SK-N-SH (cell line): ENCODE data around the gene GPR32. TPM values are rescaled to one million over a fixed set of nuclear protein-coding genes. Genes with fewer than 3 reads are reported as not detected.

ENCODE experiments used
- CTCF ChIA-PET: fragments of 300-600, 350-600 bp; formaldehyde crosslinking; extraction: SDS; loops from one replicate; lab custom pipeline; 2021; lab: Yijun Ruan, JAX
- POLR2A ChIA-PET: fragments of 350-600 bp; sonication (Branson Sonifier 250); formaldehyde crosslinking; extraction: SDS; loops from one replicate; lab custom pipeline; 2020; ENCODE audit warnings: antibody characterized with exemption, inconsistent platforms; lab: Yijun Ruan, JAX
- DNase-seq: peaks from one replicate; pipeline ENCODE4 v3.0.0; 2012
- H2AFZ ChIP-seq: fragments of 200-600 bp; sonication (generic); 2 replicates; pipeline ENCODE4 v1.8.1; 2016; ENCODE audit warnings: antibody characterized with exemption, mild to moderate bottlenecking, low read depth
- H3F3A ChIP-seq: fragments of 200-600 bp; sonication (generic); replicated peaks from 2 replicates; pipeline ENCODE3; 2016; ENCODE audit warnings: antibody characterized with exemption, mild to moderate bottlenecking; ENCODE audit not compliant: insufficient read depth
- H3K27ac ChIP-seq, 2 experiments: fragments of 200-500 bp in 1 of 2; fragments of 200-600 bp in 1 of 2; sonication (Bioruptor generic) in 1 of 2; sonication (generic), shearing (Covaris generic) in 1 of 2; 2 replicates each; pipeline versions ENCODE4 v1.5.1 to v1.6.1; 2014 to 2016; ENCODE audit warnings: low read depth in 2 of 2, inconsistent platforms in 1 of 2, low read length in 1 of 2, mild to moderate bottlenecking in 1 of 2, mixed read lengths in 1 of 2
- H3K27me3 ChIP-seq: fragments of 200-600 bp; sonication (generic), shearing (Covaris generic); 2 replicates; pipeline ENCODE4 v1.6.1; 2016; ENCODE audit warnings: mixed run types; ENCODE audit not compliant: insufficient read depth
- H3K36me3 ChIP-seq, 2 experiments: fragments of 200-500 bp in 1 of 2; fragments of 200-600 bp in 1 of 2; sonication (Bioruptor generic) in 1 of 2; sonication (generic) in 1 of 2; replicated peaks in 1 of 2; 2 replicates each; pipeline versions ENCODE3 to v1.5.1; 2014 to 2016; ENCODE audit warnings: low read length in 1 of 2, mild to moderate bottlenecking in 1 of 2; ENCODE audit not compliant: insufficient read depth in 2 of 2, control insufficient read depth in 1 of 2
- H3K4me1 ChIP-seq, 2 experiments: fragments of 200-500 bp in 1 of 2; fragments of 200-600 bp in 1 of 2; sonication (Bioruptor generic) in 1 of 2; sonication (generic), shearing (Covaris generic) in 1 of 2; 2 replicates each; pipeline versions ENCODE4 v1.5.1 to v1.6.1; 2014 to 2016; ENCODE audit warnings: low read depth in 1 of 2, low read length in 1 of 2, mixed run types in 1 of 2; ENCODE audit not compliant: insufficient read depth in 2 of 2, control insufficient read depth in 1 of 2
- H3K4me2 ChIP-seq: fragments of 200-600 bp; sonication (generic), shearing (Covaris generic); 2 replicates; pipeline ENCODE4 v1.6.1; 2017; ENCODE audit warnings: mixed run types
- H3K4me3 ChIP-seq, 2 experiments: fragments of 200-500 bp in 1 of 2; fragments of 200-600 bp in 1 of 2; sonication (Bioruptor generic) in 1 of 2; sonication (generic), shearing (Covaris generic) in 1 of 2; 2 replicates each; pipeline versions ENCODE4 v1.5.1 to v1.8.1; 2014 to 2016; ENCODE audit warnings: low read depth in 2 of 2, inconsistent platforms in 1 of 2, low read length in 1 of 2, mild to moderate bottlenecking in 1 of 2, mixed read lengths in 1 of 2, moderate library complexity in 1 of 2
- H3K79me2 ChIP-seq: fragments of 200-600 bp; sonication (generic); 2 replicates; pipeline ENCODE4 v1.8.1; 2017; ENCODE audit warnings: mild to moderate bottlenecking; ENCODE audit not compliant: insufficient read depth
- H3K9ac ChIP-seq: fragments of 200-600 bp; sonication (generic); 2 replicates; pipeline ENCODE4 v1.6.1; 2017; ENCODE audit warnings: mixed run types
- H3K9me2 ChIP-seq: fragments of 200-600 bp; sonication (generic); 2 replicates; pipeline ENCODE4 v1.6.1; 2017; ENCODE audit warnings: mixed run types
- H3K9me3 ChIP-seq: fragments of 200-600 bp; sonication (generic); 2 replicates; pipeline ENCODE4 v1.6.1; 2017; ENCODE audit warnings: mixed run types, mild to moderate bottlenecking, moderate library complexity
- H4K20me1 ChIP-seq: fragments of 200-600 bp; sonication (generic); 2 replicates; pipeline ENCODE4 v1.6.1; 2017; ENCODE audit warnings: mild to moderate bottlenecking, mixed run types; ENCODE audit not compliant: insufficient read depth
- GATA2 ChIP-seq: sonication (generic); formaldehyde crosslinking; IDR thresholded peaks from 2 replicates; pipeline ENCODE4 v1.5.0; 2020; ENCODE audit warnings: mild to moderate bottlenecking, missing genetic modification reagents
- JUND ChIP-seq: IDR thresholded peaks from 2 replicates; pipeline ENCODE4 v1.4.0; 2012
- MXI1 ChIP-seq: IDR thresholded peaks from 2 replicates; pipeline ENCODE4 v1.6.1; 2012; ENCODE audit warnings: mild to moderate bottlenecking, low read depth, low read length, improper control_type of control experiment
- NFIC ChIP-seq: IDR thresholded peaks from 2 replicates; pipeline ENCODE4 v1.4.0; 2012; ENCODE audit warnings: borderline replicate concordance
- RAD21 ChIP-seq: IDR thresholded peaks from 2 replicates; pipeline ENCODE4 v1.6.1; 2012; ENCODE audit warnings: mild to moderate bottlenecking, low read length
- RFX5 ChIP-seq: IDR thresholded peaks from 2 replicates; pipeline ENCODE4 v1.6.1; 2012; ENCODE audit warnings: mild to moderate bottlenecking, improper control_type of control experiment, low read length
- SIN3A ChIP-seq: IDR thresholded peaks from 2 replicates; pipeline ENCODE4 v1.6.1; 2012; ENCODE audit warnings: low read depth, mild to moderate bottlenecking, low read length, moderate library complexity, borderline replicate concordance
- TAF1 ChIP-seq: IDR thresholded peaks from 2 replicates; pipeline ENCODE4 v1.6.1; 2012; ENCODE audit warnings: low read depth, mild to moderate bottlenecking, low read length, moderate library complexity, borderline replicate concordance
- TCF12 ChIP-seq: IDR thresholded peaks from 2 replicates; pipeline ENCODE4 v1.4.0; 2012
- WGBS: methylation state at CpG from one replicate; pipeline ENCODE4 v1.1.6; 2017; ENCODE audit warnings: low lambda C conversion rate; 5-methylcytosine and 5-hydroxymethylcytosine counted together
- polyA plus RNA-seq, 3 experiments: library from polyadenylated mRNA; depleted of rRNA; stranded (reverse); fragments of >200 nt; gene quantifications; 2 replicates each; pipeline ENCODE4 v1.2.3, GENCODE V29; 2012
- TF ChIP-seq, protein P1 (sequence below): fragments of 200-600 bp; sonication (generic); IDR thresholded peaks from 2 replicates; pipeline ENCODE4 v1.6.1; 2017; ENCODE audit warnings: antibody characterized with exemption, mild to moderate bottlenecking, moderate library complexity
- TF ChIP-seq, protein P2 (sequence below): fragments of 150-350 bp; IDR thresholded peaks from 2 replicates; pipeline ENCODE4 v1.6.1; 2017; ENCODE audit warnings: antibody characterized with exemption, low read length, low read depth, borderline replicate concordance

GPR32 gene
- polyA plus RNA-seq, 1 of the 3 experiments (the other 2 are of a cell fraction) = not detected

DNA sequence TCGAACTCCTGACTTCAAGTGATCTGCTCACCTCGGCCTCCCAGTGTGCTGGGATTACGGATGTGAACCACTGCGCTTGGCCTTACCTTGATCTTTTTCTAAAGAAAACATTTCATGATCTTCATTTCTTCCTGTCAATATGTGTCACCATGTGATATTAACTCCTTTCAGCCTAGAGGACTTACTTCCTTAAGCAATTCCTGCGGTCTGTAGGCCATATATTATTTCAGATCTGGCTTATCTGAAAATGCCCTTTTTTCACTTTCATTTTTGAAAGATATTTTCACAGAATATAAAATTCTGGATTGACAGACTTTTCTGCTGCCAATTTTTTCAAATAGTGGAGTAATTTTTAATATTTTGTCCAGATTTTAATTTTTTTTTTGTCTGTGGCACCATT is 2.0 kb upstream of the GPR32 start:
- no peaks in the 10 kb centered on the region for H3K9me3 ChIP-seq
- H3K27ac ChIP-seq = no peak overlapping the region
- ChIA-PET POLR2A (no interaction called here), CTCF (interaction anchor here (1.0 kb wide), 1 partner anchor 16 kb away, joined by 3 read pairs; no protein-coding TSS in a partner anchor)
- DNase-seq = no peak
- H3K4me2 ChIP-seq = no peak overlapping the region
- H4K20me1 ChIP-seq = no peaks in the 10 kb centered on the region
- H3K9me2 ChIP-seq = no peaks in the 10 kb centered on the region
- no peaks in the 10 kb centered on the region for H3K4me1 ChIP-seq
- no peaks in the 10 kb centered on the region for H3K27me3 ChIP-seq
- no peak overlapping the region for H3K4me3 ChIP-seq
- 57% methylated on average over 5 of the region's 5 CpGs for WGBS
- H3K36me3 ChIP-seq = no peaks in the 10 kb centered on the region
- no peak overlapping the region for H3K9ac ChIP-seq
- TF ChIP-seq GATA2 (CRISPR knock-in tag) (no peak), JUND (no peak), MXI1 (no peak), RAD21 (no peak)
- TF ChIP-seq, protein P1, sequence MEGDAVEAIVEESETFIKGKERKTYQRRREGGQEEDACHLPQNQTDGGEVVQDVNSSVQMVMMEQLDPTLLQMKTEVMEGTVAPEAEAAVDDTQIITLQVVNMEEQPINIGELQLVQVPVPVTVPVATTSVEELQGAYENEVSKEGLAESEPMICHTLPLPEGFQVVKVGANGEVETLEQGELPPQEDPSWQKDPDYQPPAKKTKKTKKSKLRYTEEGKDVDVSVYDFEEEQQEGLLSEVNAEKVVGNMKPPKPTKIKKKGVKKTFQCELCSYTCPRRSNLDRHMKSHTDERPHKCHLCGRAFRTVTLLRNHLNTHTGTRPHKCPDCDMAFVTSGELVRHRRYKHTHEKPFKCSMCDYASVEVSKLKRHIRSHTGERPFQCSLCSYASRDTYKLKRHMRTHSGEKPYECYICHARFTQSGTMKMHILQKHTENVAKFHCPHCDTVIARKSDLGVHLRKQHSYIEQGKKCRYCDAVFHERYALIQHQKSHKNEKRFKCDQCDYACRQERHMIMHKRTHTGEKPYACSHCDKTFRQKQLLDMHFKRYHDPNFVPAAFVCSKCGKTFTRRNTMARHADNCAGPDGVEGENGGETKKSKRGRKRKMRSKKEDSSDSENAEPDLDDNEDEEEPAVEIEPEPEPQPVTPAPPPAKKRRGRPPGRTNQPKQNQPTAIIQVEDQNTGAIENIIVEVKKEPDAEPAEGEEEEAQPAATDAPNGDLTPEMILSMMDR = no peak
- TF ChIP-seq, protein P2, sequence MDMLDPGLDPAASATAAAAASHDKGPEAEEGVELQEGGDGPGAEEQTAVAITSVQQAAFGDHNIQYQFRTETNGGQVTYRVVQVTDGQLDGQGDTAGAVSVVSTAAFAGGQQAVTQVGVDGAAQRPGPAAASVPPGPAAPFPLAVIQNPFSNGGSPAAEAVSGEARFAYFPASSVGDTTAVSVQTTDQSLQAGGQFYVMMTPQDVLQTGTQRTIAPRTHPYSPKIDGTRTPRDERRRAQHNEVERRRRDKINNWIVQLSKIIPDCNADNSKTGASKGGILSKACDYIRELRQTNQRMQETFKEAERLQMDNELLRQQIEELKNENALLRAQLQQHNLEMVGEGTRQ = no peak
- no peaks in the 10 kb centered on the region for H3F3A ChIP-seq
- no peak overlapping the region for H2AFZ ChIP-seq
- no peaks in the 10 kb centered on the region for H3K79me2 ChIP-seq

DNA sequence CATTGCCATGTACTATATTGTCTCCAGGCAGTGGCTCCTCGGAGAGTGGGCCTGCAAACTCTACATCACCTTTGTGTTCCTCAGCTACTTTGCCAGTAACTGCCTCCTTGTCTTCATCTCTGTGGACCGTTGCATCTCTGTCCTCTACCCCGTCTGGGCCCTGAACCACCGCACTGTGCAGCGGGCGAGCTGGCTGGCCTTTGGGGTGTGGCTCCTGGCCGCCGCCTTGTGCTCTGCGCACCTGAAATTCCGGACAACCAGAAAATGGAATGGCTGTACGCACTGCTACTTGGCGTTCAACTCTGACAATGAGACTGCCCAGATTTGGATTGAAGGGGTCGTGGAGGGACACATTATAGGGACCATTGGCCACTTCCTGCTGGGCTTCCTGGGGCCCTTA is 624 bp downstream of the GPR32 start:
- POLR2A ChIA-PET = no interaction called here
- CTCF ChIA-PET = no interaction called here

More for the DNA sequence above, 624 bp downstream of the GPR32 start:
- no peaks in the 10 kb centered on the region for H3K9me2 ChIP-seq
- H4K20me1 ChIP-seq = no peaks in the 10 kb centered on the region
- WGBS = 71% methylated on average over 9 of the region's 13 CpGs
- H3F3A ChIP-seq = no peaks in the 10 kb centered on the region
- no peak overlapping the region for H3K4me3 ChIP-seq
- TF ChIP-seq SIN3A (no peak), TCF12 (no peak), RFX5 (no peak), TAF1 (no peak), NFIC (no peak)
- TF ChIP-seq, protein P2 = no peak
- no peak overlapping the region for H3K27ac ChIP-seq
- DNase-seq = no peak
- H3K36me3 ChIP-seq = no peaks in the 10 kb centered on the region
- H2AFZ ChIP-seq = no peak overlapping the region
- no peaks in the 10 kb centered on the region for H3K79me2 ChIP-seq
- no peak overlapping the region for H3K9ac ChIP-seq
- H3K4me1 ChIP-seq = no peaks in the 10 kb centered on the region
- peaks cover 12% of the 10 kb centered on the region; the same call in 1 of the 2 replicates for H3K27me3 ChIP-seq
- no peak overlapping the region for H3K4me2 ChIP-seq
- H3K9me3 ChIP-seq = no peaks in the 10 kb centered on the region
